Melanocyte of skin (primary cell): ENCODE data around the gene RAD17. TPM values are rescaled to one million over a fixed set of nuclear protein-coding genes. Genes with fewer than 3 reads are reported as not detected.

Source experiments
- total RNA-seq, 2 donors: library from RNA; depleted of rRNA; stranded (reverse); fragments of >200 nt; gene quantifications; 2 replicates each; pipeline ENCODE4 v1.2.3, GENCODE V29; 2012

The RAD17 gene, protein sequence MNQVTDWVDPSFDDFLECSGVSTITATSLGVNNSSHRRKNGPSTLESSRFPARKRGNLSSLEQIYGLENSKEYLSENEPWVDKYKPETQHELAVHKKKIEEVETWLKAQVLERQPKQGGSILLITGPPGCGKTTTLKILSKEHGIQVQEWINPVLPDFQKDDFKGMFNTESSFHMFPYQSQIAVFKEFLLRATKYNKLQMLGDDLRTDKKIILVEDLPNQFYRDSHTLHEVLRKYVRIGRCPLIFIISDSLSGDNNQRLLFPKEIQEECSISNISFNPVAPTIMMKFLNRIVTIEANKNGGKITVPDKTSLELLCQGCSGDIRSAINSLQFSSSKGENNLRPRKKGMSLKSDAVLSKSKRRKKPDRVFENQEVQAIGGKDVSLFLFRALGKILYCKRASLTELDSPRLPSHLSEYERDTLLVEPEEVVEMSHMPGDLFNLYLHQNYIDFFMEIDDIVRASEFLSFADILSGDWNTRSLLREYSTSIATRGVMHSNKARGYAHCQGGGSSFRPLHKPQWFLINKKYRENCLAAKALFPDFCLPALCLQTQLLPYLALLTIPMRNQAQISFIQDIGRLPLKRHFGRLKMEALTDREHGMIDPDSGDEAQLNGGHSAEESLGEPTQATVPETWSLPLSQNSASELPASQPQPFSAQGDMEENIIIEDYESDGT
- 10 to 100 TPM; 23.4 to 24.6 TPM for total RNA-seq

DNA sequence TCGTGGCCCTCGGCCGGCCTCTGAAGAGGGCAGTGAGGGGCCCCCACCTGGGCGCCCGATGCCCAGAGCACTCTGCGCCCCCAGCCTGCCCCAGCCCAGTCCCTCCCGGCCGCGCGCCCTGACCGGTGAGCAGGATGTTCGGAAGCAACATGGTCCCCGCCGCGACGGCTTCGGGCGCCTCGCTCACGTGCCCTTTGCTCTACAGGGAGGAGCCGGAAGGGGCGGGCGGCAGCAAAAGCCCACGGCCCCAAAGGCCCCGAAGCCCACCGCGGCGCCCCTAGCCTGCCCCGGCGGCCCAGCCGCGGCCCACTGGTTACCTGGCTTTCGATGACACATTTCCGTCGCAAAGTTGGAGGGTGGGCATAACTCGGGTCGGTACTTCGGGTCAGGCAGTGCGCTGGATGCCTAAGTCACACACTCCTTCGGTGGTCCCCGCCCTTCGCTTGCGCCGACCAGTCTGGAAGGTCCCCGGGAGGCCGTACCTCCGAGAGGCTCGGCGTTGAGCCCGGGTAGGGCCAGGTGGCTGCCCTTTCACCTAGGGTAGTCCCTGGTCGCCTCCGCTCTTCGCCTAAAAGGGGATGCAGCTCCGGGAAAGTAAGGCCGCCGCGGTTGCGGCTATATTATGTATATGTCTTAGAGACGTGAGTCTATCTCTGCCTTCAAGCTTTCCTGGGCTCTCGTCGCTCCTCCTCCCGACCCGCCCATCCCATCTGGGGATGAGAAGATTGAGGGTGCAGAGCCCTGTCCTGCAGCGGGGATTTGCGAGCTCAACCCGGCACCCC, at the start of gene RAD17, which contains the start of the genes AK6 and TAF9:
Gene RAD17, plus strand, starts transcription at position 479 of the 782 bp plus-strand sequence. CDS start 2,391 bp downstream, outside the sequence.
Gene AK6, minus strand, starts transcription at position 181 of the 782 bp plus-strand sequence. Its CDS starts 30 bp downstream, at position 151.
Gene TAF9, minus strand, starts transcription at position 181 of the 782 bp plus-strand sequence. CDS start 3,783 bp downstream, outside the sequence.

DNA sequence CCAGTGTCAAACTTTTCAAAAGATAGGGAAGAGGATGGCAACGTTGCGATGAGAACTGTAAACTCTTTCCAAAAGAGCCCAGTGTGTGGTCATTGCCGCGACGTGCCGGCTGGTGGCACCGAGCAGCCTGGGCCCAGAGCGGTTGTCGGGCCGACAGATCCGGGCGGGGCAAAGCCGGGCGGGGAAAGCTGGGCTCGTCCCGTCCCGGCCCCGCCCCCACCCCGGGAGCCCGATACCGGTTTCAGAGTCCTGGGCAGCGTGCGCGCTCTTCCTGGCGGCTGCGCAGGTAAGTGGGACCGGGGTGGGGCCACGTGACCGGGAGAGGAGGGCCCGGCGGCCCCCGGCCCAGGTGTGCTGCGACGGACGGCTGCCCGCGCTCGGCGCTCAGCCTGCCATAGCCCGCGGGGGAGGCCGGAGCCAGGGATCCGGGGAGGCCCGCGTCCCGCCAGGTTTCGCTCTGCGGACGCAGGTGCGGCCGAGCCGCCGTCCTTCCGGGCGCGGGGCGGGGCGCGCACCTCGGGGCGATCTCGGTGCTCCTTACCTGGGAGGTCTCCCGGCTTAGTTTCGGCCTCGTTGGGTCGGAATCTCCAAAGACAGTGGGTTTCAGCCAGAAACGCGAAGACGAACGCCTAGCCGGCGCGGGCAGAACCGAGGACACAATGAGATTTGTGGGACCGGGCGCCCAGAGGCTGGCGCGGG, 45.4 kb downstream of the RAD17 start, which contains the start of gene MARVELD2:
Gene MARVELD2, plus strand, starts transcription at position 232 of the 699 bp plus-strand sequence. CDS start 4,270 bp downstream, outside the sequence.

Other genes starting within 250 kb of the RAD17 start
- gene CCNB1, start 202.7 kb upstream of the RAD17 start, total RNA-seq = 100 to 1,000 TPM; 137 to 419 TPM
- gene CENPH, start 180.2 kb upstream of the RAD17 start, total RNA-seq = 10 to 100 TPM; 10.3 to 12.3 TPM
- 10 to 100 TPM; 29.3 to 46.6 TPM for gene CDK7, start 134.9 kb upstream of the RAD17 start, total RNA-seq
- gene CCDC125, start 37.0 kb upstream of the RAD17 start, total RNA-seq = 1 to 10 TPM; 2.4 to 2.7 TPM
- gene AK6, start 298 bp upstream of the RAD17 start, total RNA-seq = 10 to 100 TPM; 14.8 to 27.3 TPM
- gene TAF9, start 298 bp upstream of the RAD17 start, total RNA-seq = 10 to 100 TPM; 64.0 to 90.2 TPM
- gene MARVELD2, start 45.3 kb downstream of the RAD17 start, total RNA-seq = 1 to 10 TPM; 1.0 to 2.0 TPM
- gene OCLN, start 123.0 kb downstream of the RAD17 start, total RNA-seq = under 1 TPM; 0.34 to 1.00 TPM
- 10 to 100 TPM; 35.0 to 39.6 TPM for gene GTF2H2C, start 190.4 kb downstream of the RAD17 start, total RNA-seq